Muscle of back (tissue), 11 donors: Measurements from ENCODE around the gene GRN. TPM values are rescaled to one million over a fixed set of nuclear protein-coding genes. Genes with fewer than 3 reads are reported as not detected.
"Not testable (repeated sequence)": the region's sequence is repeated elsewhere in the genome, so short reads cannot be mapped to it uniquely, and the experiment has no call there.

Experiments used
- DNase-seq, 3 donors: peaks; one replicate each; pipeline versions ENCODE4 v3.0.0 to v3.0.0-alpha.2; 2013
- polyA plus RNA-seq, 10 donors: library from polyadenylated mRNA; unstranded; fragments of 120-200 nt; gene quantifications; one replicate each; pipeline ENCODE4 v1.2.1, GENCODE V29; 2013; ENCODE audit not compliant: insufficient read length in 10 of 10

Gene GRN
- polyA plus RNA-seq, 10 donors, result 146 to 229 (median 186) TPM

DNA sequence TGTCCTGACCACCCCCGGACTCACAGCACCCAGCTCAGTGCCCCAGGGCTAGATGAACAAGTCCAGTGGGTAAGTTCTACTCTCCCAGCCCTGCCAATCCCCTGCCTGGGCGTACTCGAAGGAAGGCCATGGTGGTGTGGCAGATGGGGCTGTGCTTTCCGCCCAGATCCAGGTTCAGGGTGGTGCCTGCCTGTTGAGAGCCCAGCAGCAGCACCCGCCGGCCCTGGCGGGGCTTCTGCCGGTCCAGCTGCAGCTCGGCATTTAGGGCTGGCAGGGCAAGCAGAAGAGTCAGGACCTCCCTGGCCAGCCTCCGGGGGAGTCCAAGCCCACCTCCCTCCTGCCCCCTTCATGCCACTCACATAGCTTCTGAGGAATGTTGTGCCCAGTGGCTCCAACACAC, 34.8 kb downstream of the GRN start:
- no peak for DNase-seq

DNA sequence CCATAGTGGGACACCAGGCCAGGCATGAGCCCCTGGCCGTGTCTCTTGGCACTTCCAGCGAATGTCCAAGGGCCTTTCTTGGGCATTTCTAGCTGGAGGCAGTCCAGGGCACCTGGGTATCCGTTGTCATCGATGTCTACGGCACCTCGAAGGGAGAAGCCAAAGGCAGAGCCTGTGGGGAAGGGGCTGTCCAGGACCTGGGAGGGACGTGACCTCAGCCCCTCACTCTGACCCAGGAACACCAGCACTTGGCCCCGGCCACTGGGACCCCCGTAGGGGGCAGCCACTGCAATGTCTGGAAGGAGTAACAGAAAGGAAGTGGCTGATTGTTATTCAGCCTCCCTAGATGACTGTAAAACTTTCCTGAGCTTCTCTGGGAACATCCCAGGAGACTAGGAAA, 35.7 kb downstream of the GRN start:
- no peak for DNase-seq

DNA sequence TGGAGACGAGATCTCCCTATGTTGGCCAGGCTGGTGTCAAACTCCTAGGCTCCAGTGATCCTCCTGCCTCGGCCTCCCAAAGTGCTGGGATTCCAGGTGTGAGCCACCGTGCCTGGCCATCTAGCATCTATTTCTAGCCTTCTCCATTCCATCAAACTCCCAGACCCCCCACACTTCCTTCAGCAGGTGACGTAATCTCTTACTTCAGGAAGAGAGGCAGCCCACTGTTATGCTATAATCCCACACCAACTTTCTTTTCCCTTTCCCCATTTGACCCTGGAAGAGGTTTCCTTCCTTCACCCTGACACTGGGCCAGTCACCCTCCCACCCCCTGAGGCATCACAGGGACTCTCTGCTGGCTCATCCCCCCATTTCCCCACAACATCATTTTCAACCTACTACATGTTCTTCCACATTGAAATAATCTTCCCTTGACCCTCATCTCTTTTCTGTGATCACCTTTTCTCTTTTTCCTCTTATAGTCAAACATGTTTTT, 36.8 kb downstream of the GRN start:
- DNase-seq, result no peak

DNA sequence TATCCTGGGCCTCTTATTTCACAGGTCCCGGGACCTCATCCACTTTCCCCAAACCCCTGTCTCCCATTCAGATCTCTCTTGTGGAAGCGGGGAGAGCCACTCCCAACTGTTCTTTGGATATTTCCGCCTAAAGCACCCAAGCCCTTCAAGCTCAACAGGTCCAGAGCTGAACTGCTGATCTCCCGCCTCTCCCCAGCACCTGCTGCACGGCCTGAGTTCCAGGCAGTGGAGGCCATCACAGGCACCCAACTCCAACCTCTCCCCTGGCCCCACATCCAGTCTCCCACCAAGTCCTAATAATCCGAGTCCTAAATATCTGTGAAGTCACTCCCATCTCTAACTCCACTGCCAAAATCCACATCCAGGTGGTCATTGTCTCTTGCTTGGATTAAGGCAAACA, 37.8 kb downstream of the GRN start:
- no peak for DNase-seq

DNA sequence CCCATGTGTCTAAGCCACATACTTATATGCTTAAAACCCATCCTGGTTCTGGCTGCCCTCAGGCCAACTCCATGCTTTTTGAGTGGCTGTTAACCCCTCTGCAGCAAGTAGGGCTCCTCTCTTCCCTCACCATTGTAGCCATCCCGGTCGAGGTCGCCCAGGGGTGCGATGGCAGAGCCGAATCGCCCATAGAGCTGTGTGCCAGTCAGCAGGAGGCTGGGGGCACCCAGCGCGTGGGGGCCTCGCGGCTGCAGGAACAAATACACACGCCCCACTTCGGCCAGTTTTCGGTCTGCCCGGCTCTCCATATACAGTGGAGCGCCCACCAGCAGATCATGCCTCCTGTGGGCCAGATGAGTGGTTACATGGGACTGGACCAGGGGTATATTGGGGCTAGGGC, 38.3 kb downstream of the GRN start:
- no peak for DNase-seq

DNA sequence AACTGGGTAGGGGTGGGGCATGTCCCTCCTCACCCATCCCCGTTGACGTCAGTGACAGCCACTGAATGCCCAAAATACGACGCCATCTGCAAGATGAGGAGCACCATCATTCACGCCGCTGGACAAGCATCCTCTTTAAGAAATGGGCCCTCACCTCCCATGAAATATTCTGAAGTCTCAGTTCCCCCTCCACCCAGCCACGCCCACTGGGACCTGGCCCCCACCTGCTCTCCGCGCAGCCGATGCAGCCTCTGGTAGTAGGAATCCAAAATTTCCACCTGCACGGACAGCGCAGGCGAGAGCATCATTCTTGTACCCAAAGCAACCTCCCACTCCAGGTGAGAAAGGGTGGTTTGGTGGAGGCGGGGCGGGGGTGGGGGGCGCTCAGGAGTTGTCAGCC, 38.8 kb downstream of the GRN start:
- no peak for DNase-seq

DNA sequence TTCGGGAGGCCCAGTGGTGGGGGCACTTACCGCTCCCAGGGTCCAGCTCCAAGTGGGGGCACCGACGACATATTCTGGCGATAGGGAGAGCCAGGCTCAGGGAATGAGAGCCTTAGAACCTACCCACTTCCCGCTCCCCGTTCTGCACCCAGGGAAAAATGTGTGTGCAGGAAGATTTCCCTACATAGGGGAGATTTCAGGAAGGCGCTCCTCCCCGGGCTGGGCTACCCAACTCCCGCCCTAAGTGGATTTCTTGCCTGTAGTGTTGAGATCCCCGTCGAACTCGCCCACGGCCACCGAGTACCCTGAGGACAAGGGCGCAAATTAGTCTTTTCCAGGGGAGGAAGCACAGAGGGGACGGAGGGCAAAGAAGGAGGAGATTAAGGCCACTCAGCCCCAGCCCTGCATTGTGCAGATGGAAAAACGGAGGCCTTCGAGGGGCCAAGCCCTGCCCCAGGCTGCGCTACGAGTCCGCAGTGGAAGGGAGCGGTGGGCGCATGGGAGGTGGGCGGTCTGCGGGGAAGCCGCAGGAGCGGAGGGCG, 39.2 kb downstream of the GRN start:
- DNase-seq, result peak in 1 of 3 donors; percentile 49

DNA sequence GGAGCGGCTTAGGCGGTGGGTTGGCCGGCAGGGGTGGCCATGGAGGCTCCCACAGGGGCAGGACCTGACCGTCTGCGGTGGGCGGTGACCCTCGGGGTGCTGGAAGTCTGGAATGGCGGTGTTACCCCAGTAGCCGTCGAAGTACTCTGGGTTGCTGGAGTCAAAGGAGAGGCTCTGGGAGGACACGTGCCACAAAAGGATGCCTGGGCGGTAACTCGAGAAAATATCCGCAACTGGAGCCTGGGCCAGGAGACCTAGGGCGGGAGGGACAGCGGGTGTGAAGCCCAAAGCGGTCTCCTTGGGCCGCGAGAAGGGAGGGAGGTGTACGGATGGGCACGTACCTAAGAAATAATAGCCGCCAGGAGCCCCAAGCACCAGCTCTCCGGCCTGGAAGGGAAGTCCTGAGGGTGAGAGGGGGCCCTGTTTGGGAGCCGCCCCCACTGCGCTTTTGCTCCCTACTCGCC, 39.8 kb downstream of the GRN start:
- DNase-seq, result no peak

DNA sequence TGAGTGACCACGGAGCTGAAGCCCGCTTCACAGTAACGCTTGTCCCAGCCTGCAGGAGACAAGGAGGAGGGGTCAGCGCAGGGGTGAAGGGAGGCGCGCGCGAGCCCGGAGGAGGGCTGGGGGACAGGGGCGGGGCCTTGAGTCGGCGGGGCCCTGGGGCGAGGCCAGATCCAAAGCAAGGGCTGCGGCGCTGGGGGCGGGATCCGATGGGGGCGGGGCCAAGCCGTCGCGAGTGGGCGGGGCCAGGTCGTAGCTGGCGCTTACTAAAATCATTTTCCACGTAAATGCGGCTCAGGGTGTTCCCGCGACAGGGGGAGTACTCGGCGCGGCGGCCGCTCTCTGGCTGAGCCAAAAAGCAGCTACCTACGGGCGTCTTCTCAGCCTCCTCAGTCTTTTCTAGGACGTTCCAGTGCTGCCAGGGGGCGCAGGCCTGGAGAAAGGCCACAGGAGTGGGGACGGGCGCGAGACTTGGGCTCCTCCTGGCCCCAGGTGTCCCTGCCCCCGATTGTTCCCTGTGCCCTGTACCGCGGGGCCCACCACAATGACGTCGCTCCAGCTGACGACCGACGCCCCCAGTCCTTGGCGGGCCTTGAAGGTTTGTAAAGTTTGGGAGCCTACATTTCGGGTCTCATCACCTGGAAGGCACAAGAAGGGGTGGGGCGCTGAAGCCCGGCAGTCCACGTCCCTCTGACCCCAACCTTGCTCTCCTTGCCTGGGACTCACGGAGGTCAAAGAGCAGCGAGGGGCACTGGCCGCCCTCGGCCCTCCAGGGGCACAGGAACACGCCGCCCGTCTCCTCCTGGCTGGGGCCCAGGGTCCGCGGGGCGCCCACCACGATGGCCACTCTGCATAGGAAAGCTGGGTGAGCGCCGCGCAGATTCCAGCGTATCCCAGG, 40.4 kb downstream of the GRN start:
- DNase-seq, result peak; percentile 64 to 90 (median 71)

DNA sequence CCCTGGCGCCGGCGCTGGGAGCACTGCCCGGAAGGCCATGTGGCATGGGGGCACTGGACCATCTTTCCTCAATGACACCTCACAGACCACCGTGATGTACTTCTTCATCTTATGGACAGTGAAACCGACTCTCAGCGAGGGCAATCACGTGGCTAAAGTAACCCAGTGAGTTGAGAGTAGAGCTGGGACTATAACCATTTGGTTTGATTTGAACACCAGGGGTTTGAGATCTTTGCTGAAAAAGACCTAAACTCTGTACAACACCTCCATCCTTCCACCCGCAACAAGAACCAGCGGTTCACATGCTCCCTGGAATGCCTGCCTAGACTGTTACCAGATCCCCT, 41.1 kb downstream of the GRN start:
- no peak for DNase-seq

DNA sequence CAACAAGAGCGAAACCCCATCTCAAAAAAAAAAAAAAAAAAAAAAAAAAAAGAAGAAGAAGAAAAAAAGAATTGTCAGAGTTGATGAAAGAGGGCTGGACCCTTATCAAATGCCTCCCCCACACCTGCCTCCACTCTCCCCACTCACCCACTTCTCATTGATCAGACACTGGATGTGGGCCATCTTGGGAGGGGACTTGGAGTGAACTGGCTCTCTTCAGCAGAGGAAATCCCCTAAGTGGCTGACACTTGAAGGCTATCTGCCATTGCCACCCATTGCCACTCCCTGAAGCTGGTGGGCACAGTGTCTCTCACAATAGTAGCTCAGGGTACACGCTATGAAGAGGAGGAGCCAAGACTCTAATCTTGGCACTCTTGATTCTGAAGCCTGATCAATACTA, 42.7 kb downstream of the GRN start:
- DNase-seq, result no peak

DNA sequence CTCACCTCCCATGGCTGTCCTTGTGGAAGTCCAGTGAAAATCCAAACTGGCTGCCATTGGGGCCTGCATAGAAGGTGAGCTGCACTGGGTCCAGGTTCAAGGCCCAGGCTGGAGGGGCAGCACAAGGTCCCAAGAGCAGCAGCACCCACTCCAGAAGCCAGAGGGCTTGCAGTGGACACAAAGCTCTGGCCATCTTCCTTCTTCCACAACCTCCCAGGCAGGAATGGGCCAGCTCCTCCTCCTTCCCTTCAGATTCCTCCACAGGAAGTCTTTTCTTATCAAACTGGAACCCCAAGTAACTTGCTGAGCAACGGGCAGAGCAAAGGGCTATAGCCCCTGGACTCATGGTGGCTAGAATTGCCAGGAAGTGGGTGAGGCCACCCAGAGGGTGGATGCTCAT, 44.2 kb downstream of the GRN start, which contains the start of gene ITGA2B:
TSS of gene ITGA2B (minus strand) at position 369 of the 400 bp plus-strand sequence. CDS start at position 193, 176 bp downstream.
- DNase-seq, result no peak

DNA sequence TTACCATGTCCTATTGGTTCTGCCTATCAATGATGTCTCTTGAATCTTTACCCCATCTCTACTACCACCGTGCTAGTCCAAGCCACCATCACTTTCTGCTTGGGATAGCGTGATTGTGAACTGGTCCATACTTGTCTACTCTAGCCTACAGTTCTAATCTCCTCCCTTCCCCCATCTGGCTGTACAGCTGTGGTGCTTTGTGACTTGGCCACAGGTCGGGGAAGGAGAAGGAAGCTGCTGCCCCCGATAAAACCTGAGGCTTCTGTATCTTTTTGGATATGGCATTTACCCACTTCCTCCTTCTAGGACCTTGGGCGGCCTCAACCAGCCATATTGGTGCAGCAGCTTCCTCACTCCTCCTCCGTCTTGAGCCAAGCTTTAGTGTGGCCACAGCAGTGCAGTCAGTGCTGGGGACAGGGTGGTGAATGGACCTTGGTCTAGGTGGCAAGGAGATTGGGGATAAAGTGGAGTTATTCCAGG, 44.7 kb downstream of the GRN start:
- DNase-seq, result no peak

DNA sequence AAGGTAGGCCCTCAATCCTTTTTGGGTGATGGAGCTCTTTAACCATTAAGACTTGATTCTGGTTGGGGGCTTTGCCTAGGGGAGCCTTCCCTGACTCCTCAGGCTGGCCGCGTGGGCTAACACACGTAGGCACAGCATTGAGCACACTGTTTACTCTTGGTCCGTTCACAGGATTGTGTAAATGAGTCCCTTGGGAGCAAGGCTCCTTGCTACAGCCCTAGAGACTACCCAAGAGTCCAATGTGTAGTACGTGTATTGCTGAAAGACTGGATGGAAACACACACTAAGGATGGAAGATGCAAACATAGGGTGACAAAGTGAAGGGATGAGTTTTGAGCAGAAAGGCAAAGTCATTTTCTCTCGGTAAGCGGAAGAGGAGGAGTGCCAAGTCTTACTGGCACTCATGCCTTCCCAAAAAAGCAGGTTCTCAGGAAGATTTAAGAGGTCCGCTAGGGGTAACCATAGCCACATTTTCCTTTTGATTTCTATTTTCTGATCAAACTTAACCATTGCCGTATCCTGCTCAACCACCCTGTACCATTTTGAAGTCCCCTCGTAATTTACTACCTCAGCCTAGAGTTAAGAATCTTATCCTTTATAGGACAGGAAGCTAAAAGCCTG, 45.3 kb downstream of the GRN start:
- no peak for DNase-seq

DNA sequence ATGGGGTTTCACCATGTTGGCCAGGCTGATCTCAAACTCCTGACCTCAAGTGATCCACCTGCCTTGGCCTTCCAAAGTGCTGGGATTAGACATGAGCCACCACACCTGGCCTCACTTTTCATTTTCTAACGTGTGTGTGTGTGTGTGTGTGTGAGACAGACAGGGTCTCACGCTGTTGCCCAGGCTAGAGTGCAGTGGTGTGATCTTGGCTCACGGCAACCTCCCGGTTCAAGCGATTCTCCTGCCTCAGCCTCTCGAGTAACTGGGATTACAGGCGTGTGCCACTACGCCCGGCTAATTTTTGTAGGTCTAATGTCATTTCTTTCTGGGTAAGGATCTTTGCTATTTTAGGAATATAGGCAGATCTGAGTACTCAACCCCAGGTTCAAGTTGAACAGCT, 49.0 kb downstream of the GRN start:
- not testable (repeated sequence) for DNase-seq

DNA sequence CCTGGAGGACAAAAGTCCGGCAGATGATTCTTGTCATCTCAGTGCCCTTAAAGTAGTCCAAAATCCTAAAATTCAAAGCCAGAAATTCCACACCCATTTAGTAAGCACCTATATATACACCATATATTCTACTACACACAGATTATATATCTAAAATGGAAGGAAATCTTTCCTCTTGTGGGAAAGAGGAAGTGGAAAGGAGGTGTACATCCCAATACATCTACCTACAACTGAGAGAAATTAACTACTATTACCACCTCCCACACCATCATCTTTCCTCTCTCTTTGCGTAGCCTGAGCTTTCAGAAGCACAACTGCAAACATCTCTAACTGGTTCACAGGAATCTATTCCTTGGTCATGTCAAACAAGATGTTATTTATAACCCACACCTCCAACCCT, 49.7 kb downstream of the GRN start:
- no peak for DNase-seq

DNA sequence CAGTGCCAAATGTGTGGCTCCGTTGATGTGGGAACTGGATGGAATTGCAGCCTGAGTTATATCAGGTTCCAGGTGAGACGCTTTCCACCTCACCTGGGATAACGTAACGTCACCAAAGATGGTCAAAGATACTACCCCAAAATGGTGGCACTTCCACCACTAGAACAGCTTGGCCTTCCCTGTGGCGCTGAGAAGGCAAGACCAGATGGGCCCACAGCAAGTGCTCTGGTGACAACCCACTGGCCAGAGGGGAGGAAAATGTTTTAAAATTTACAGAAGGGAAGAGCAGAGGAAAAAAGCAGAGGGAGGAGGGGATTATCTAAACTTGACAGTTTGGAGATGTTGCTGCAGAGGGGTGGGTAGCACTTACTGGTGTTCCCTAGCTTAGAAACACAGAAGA, 51.8 kb downstream of the GRN start:
- no peak for DNase-seq

DNA sequence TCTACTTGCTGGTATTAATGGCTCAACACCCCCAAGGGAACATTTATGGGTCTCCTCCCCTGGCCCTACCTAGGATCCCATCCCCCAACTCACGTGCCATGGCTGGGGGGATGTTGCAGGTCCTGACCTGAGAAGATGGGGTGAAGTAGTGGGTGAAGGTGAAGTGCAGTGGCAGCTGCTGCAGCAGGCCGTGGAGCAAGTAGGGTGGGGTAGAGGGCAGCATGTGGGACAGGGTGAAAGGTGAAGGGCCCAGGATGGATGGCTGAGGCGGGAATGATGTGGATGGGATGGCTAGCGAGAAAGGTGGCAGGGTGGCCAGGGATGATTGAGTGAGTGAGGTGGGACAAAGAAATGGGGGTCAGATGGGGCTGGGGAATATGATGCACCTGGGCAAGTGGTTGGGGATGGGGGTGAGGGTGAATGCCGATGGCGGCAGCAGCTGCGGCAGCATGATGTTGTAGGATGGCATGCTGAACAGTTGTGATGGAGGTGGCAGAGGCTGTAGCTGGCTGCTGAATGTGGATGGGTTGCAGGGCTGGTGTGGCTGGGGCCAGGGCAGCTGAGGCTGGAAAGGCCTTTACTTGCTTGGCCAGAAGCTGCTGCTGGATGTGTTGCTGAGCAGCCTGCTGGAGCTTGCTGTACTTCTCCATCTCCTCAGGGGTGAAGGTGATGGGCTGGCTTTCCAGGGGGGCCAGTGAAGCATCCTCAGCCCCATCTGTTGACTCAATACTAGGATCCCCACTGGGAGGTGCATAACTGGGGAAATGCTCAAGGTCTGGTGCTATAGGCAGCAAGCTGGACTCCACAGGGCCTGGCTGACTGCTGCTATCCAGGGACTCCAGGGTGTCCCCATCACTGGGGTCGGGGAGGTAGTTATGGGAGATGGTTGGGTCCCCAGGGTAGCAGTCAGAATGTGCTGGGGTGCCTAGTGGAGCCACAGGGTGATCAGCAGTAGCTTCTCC, 52.7 kb downstream of the GRN start:
- no peak for DNase-seq

DNA sequence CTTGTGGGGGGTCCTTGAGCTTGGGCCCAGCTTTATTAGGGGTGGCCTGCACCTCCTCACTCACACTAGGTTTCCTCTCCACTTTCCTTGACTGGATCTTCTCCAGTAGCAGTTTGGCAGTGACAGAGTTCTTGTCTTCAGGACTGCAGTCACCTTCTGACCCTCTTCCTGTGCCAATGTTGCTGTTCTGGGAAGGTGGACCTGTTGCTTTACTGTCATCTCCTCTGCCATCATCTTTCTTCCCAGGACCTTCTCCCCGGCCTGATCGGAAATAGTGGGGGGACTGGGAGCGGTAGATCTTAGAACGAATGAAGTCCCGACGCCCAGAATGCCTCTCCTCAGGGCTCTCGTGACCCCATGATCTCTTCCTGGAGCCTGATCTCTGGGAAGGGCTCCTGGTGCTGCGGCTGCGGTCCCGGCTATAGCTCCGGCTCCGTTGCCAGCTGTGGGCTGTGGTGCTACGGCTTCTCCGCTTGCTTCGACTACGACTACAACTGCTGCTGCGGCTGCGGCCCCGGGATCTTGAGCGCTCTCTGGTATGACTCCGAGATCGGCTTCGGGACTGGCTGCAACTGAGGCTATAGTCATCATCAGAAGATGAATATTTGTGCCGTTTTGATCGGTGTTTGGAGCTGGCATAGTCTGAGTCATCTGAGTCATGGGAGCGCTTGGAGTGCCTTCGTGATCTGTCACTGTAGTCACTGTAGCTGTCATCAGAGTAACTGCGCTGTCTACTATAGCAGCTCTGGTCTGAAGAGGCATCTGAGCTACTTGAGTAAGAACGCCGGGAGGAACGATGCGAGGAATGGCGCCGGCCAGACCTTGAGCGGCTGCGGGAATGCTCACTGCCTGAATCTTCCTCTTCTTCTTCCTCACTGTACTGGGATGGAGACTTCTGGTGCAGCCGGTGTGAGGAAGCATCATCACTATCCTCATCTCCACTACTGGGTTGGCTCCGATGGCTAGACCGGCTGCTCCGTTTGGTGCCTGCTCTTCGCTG, 53.9 kb downstream of the GRN start:
- DNase-seq, result no peak

DNA sequence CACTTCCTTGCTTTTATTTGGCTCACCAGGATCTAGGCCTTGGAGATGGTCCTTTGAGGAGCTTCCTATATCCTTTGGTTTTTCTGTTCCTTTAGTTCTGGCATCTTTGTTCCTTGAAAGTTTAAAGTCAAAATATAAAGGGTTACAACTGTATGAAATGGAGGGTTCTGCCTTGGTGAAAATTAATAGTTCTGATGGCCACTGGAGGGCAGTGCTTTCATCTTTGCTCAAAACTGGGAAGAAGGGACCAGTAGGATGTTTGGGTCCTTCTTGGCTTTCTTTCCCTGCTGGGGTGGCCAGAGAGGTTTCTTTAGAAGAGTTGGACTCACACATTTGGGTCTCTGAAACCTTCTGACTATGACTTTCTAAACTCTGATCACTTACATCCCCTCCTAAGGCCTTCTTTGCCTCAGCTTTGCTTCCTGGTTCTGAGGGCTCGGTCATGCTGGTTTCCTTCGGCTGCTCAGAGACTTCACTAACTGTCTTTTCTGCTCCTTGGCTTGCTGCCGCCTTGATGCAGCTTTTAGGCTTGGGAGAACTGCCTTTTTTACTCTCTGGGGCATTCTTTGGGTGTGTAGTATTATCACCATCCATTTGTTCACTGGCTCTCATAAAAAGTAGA, 55.2 kb downstream of the GRN start:
- DNase-seq, result no peak
